ENCODE results near the gene KISS1R.

The KISS1R gene

DNA sequence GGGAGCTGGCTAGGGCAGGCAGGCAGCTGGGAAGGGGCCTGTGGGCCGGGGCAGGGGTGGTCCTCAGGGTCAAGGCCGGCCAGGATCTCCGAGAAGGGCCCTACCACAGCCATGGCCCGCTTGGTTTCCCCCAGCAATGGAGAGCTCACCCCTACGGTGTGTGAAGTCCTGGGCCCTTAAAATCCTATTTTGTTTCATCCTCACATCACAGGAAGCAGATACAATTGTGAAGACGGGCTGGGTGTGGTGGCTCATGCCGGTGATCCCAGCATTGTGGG is 15.1 kb upstream of the KISS1R start:
- no peak for DNase-seq (ENCODE audit: extremely low read depth, insufficient read length)
- Histone ChIP-seq H3K36me3 (ENCODE audit: control insufficient read depth, insufficient read depth, low read length) (peaks cover 6% of the 10 kb centered on the region), H3K4me3 (replicated peaks; ENCODE audit: low read depth, low read length) (no peak overlapping the region), H3K27me3 (replicated peaks; ENCODE audit: control insufficient read depth, insufficient read depth, low read length) (no peaks in the 10 kb centered on the region)
- TF ChIP-seq, protein P1, sequence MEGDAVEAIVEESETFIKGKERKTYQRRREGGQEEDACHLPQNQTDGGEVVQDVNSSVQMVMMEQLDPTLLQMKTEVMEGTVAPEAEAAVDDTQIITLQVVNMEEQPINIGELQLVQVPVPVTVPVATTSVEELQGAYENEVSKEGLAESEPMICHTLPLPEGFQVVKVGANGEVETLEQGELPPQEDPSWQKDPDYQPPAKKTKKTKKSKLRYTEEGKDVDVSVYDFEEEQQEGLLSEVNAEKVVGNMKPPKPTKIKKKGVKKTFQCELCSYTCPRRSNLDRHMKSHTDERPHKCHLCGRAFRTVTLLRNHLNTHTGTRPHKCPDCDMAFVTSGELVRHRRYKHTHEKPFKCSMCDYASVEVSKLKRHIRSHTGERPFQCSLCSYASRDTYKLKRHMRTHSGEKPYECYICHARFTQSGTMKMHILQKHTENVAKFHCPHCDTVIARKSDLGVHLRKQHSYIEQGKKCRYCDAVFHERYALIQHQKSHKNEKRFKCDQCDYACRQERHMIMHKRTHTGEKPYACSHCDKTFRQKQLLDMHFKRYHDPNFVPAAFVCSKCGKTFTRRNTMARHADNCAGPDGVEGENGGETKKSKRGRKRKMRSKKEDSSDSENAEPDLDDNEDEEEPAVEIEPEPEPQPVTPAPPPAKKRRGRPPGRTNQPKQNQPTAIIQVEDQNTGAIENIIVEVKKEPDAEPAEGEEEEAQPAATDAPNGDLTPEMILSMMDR (IDR thresholded peaks at IDR 0.05; ENCODE audit: insufficient read depth, low read length, poor library complexity, severe bottlenecking) = no peak

DNA sequence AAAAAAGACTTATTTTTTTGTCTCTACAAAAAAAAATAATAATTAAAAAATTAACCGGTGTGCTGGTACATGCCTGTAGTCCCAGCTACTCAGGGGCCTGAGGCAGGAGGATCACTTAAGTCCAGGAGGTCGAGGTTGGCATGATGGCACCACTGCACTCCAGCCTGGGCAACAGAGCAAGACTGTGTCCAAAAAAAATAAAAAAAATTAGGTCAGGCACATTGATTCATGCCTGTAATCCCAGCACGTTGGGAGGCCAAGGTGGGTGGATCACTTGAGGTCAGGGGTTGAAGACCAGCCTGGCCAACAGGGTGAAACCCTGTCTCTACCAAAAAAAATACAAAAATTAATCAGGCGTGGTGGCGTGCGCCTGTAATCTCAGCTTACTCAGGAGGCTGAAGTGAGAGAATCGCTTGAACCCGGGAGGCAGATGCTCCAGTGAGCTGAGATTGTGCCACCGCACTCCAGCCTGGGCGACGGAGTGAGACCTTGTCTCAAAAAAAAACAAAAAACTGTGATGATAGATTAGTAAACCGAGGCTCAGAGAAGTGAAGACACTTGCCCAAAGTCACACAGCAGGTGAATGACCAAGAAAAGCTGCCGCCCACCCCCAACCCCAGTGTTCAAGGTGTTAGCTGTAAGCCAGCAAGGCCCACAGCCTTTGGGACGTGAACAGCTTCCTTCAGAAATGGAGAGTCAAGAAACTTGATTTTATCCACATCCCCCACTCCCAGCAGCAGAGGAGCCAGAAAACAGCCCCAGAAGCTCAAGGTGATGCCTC is 14.5 kb upstream of the KISS1R start:
- Histone ChIP-seq H3K27me3 (replicated peaks; ENCODE audit: control insufficient read depth, insufficient read depth, low read length) (no peaks in the 10 kb centered on the region), H3K4me3 (replicated peaks; ENCODE audit: low read depth, low read length) (no peak overlapping the region), H3K36me3 (ENCODE audit: control insufficient read depth, insufficient read depth, low read length) (peaks cover 4% of the 10 kb centered on the region)
- TF ChIP-seq, protein P1 (IDR thresholded peaks at IDR 0.05; ENCODE audit: insufficient read depth, low read length, poor library complexity, severe bottlenecking) = no peak
- DNase-seq (ENCODE audit: extremely low read depth, insufficient read length) = no peak

DNA sequence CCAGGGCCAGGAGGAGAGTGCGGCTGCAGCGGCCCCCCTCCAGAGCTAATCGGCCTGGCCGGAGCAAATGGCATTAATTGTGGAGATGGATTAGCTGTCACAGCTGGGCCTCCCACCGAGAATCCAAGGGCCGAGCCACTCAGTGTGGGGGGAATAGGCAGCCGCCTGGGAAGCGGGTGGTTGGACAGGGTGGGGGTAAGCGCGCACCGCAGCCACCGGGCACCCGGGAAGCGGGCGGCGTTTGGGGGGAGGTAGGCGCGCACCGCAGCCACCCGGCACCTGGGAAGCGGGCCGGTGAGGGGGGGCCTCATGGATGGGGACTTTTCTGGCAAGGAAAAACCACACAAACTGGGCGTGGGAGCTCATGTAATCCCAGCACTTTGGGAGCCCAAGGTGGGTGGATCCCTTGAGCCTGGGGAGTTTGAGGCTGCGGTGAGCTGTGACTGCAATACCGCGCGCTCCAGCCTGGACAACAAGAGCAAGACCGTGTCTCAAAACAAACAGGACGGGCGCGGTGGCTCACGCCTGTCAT is 13.8 kb upstream of the KISS1R start:
- H3K36me3 ChIP-seq (ENCODE audit: control insufficient read depth, insufficient read depth, low read length) = peaks cover 4% of the 10 kb centered on the region
- DNase-seq (ENCODE audit: extremely low read depth, insufficient read length) = no peak
- TF ChIP-seq, protein P1 (IDR thresholded peaks at IDR 0.05; ENCODE audit: insufficient read depth, low read length, poor library complexity, severe bottlenecking) = no peak
- H3K4me3 ChIP-seq (replicated peaks; ENCODE audit: low read depth, low read length) = no peak overlapping the region
- no peaks in the 10 kb centered on the region for H3K27me3 ChIP-seq (replicated peaks; ENCODE audit: control insufficient read depth, insufficient read depth, low read length)

DNA sequence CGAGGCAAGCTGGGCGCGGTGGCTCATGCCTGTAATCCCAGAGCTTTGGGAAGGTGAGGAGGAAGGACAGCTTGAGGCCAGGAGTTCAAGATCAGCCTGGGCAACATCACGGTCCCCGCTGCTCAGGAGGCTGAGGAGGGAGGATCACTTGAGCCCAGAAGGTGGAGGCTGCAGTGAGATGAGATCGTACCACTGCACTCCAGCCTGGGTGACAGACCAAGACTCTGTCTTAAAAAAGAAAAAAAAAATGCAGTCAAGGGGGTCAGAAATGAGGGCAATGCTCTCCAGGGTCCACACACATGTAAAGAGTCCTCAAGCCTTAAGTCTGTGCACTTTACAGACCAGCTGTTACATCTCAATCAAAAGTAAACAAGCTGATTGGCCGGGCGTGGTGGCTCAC is 12.6 kb upstream of the KISS1R start:
- DNase-seq (ENCODE audit: extremely low read depth, insufficient read length) = no peak
- no peak overlapping the region for H3K4me3 ChIP-seq (replicated peaks; ENCODE audit: low read depth, low read length)
- no peaks in the 10 kb centered on the region for H3K27me3 ChIP-seq (replicated peaks; ENCODE audit: control insufficient read depth, insufficient read depth, low read length)
- peaks cover 4% of the 10 kb centered on the region for H3K36me3 ChIP-seq (ENCODE audit: control insufficient read depth, insufficient read depth, low read length)
- TF ChIP-seq, protein P1 (IDR thresholded peaks at IDR 0.05; ENCODE audit: insufficient read depth, low read length, poor library complexity, severe bottlenecking) = no peak

DNA sequence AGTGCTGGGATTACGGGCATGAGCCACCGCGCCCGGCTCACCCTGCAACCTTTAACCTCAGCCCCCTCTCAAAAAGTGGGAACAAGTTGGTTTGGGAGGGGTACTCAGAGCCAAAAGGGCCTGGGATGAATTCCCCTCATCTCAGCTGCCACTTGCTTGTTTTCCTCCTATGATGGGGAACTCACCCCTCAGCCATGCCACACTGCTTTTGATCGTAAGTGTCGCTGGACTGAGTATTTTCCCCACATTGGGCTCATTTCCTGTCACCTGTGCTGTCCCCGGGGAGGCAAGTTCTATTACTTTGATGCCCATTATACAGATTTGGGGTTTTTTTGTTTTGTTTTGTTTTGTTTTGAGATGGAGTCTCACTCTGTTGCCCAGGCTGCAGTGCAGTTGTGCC is 10.7 kb upstream of the KISS1R start:
- H3K36me3 ChIP-seq (ENCODE audit: control insufficient read depth, insufficient read depth, low read length) = peaks cover 2% of the 10 kb centered on the region
- peak; percentile 15 for DNase-seq (ENCODE audit: extremely low read depth, insufficient read length)
- TF ChIP-seq, protein P1 (IDR thresholded peaks at IDR 0.05; ENCODE audit: insufficient read depth, low read length, poor library complexity, severe bottlenecking) = no peak
- H3K4me3 ChIP-seq (replicated peaks; ENCODE audit: low read depth, low read length) = no peak overlapping the region
- no peaks in the 10 kb centered on the region for H3K27me3 ChIP-seq (replicated peaks; ENCODE audit: control insufficient read depth, insufficient read depth, low read length)
